ENCODE data around the gene TMEM72. TPM values are rescaled to one million over a fixed set of nuclear protein-coding genes. Genes with fewer than 3 reads are reported as not detected.

The TMEM72 gene
- total RNA-seq, 1 donor from 2014 or later, result not detected

- DNase-seq (ENCODE audit: low spot score), result no peak
- TF ChIP-seq, protein P1, sequence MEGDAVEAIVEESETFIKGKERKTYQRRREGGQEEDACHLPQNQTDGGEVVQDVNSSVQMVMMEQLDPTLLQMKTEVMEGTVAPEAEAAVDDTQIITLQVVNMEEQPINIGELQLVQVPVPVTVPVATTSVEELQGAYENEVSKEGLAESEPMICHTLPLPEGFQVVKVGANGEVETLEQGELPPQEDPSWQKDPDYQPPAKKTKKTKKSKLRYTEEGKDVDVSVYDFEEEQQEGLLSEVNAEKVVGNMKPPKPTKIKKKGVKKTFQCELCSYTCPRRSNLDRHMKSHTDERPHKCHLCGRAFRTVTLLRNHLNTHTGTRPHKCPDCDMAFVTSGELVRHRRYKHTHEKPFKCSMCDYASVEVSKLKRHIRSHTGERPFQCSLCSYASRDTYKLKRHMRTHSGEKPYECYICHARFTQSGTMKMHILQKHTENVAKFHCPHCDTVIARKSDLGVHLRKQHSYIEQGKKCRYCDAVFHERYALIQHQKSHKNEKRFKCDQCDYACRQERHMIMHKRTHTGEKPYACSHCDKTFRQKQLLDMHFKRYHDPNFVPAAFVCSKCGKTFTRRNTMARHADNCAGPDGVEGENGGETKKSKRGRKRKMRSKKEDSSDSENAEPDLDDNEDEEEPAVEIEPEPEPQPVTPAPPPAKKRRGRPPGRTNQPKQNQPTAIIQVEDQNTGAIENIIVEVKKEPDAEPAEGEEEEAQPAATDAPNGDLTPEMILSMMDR (IDR thresholded peaks at IDR 0.05), result no peak
- Mint-ChIP-seq H3K4me3 (ENCODE audit: unreplicated experiment) (no peak overlapping the region), H3K4me1 (ENCODE audit: low read depth) (no peaks in the 10 kb centered on the region), H3K36me3 (ENCODE audit: low read depth) (no peaks in the 10 kb centered on the region), H3K27ac (ENCODE audit: unreplicated experiment) (no peak overlapping the region), H3K9me3 (ENCODE audit: low read depth) (no peaks in the 10 kb centered on the region), H3K27me3 (ENCODE audit: low read depth) (peaks cover 9% of the 10 kb centered on the region)
Observed at GRCh38 chr10:44895280-44895679, 15.9 kb upstream of the TMEM72 start.

DNA sequence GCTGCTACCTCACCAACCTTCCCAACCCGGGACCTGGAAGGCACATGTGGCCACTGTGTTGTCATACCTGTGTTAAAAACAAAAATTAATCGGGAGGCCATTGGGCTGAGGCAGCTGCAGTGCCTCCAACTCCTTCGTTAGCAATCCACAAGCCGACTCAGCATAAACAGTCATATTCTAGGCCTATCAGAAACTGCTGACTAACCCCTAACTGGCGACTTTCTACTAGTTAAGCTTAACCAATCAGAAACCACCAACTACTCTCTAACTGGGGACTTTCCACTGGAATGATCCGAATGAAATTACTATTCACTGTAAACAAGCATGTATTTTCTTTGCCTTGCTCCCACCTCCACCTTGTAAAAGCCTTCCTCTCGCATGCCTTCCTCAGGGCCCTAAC is 14.1 kb upstream of the TMEM72 start:
- no peaks in the 10 kb centered on the region for H3K9me3 Mint-ChIP-seq (ENCODE audit: low read depth)
- no peak overlapping the region for H3K4me3 Mint-ChIP-seq (ENCODE audit: unreplicated experiment)
- peaks cover 7% of the 10 kb centered on the region for H3K27me3 Mint-ChIP-seq (ENCODE audit: low read depth)
- TF ChIP-seq, protein P1 (IDR thresholded peaks at IDR 0.05), result no peak
- H3K36me3 Mint-ChIP-seq (ENCODE audit: low read depth), result no peaks in the 10 kb centered on the region
- DNase-seq (ENCODE audit: low spot score), result no peak
- H3K4me1 Mint-ChIP-seq (ENCODE audit: low read depth), result no peaks in the 10 kb centered on the region
- H3K27ac Mint-ChIP-seq (ENCODE audit: unreplicated experiment), result no peak overlapping the region

- DNase-seq (ENCODE audit: low spot score), result no peak
- no peaks in the 10 kb centered on the region for H3K4me1 Mint-ChIP-seq (ENCODE audit: low read depth)
- no peak overlapping the region for H3K27ac Mint-ChIP-seq (ENCODE audit: unreplicated experiment)
- H3K36me3 Mint-ChIP-seq (ENCODE audit: low read depth), result no peaks in the 10 kb centered on the region
- TF ChIP-seq, protein P1 (IDR thresholded peaks at IDR 0.05), result no peak
- no peak overlapping the region for H3K4me3 Mint-ChIP-seq (ENCODE audit: unreplicated experiment)
- H3K9me3 Mint-ChIP-seq (ENCODE audit: low read depth), result no peaks in the 10 kb centered on the region
- no peaks in the 10 kb centered on the region for H3K27me3 Mint-ChIP-seq (ENCODE audit: low read depth)
Observed at GRCh38 chr10:44898665-44899064, 12.5 kb upstream of the TMEM72 start.

DNA sequence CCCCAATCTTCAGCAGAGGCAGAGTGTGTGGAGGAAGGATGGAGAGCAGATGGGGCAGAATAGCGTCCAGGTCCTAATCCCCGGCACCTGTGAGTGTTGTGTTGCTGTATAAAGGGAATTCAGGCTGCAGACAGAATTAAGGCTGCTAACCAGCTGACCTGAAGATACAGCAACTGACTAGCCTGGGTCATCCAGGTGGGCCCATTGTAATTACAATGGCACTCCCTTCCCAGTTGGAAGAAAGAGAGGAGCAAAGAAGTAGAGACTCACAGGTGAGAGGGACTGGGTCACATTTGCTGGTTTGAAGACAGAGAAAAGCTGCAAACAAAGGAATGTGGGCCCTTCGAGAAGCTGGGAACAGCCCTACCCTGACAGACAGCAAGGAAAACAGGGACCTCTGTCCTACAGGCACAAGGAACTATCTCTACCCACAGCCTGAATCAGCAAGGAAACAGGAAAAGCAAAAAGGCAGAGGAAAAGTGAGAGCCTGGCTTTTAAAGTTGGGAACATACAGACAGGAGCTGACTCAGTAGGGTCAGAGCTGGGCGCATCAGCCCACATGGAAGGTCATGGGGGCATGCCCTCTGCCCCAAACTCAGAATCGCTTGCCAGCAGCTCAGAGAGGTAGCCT is 11.6 kb upstream of the TMEM72 start:
- Mint-ChIP-seq H3K27me3 (ENCODE audit: low read depth) (no peaks in the 10 kb centered on the region), H3K4me3 (ENCODE audit: unreplicated experiment) (no peak overlapping the region), H3K4me1 (ENCODE audit: low read depth) (no peaks in the 10 kb centered on the region), H3K27ac (ENCODE audit: unreplicated experiment) (no peak overlapping the region), H3K9me3 (ENCODE audit: low read depth) (no peaks in the 10 kb centered on the region), H3K36me3 (ENCODE audit: low read depth) (no peaks in the 10 kb centered on the region)
- no peak for DNase-seq (ENCODE audit: low spot score)
- TF ChIP-seq, protein P1 (IDR thresholded peaks at IDR 0.05), result no peak

- TF ChIP-seq, protein P1 (IDR thresholded peaks at IDR 0.05), result no peak
- no peaks in the 10 kb centered on the region for H3K36me3 Mint-ChIP-seq (ENCODE audit: low read depth)
- no peak overlapping the region for H3K27ac Mint-ChIP-seq (ENCODE audit: unreplicated experiment)
- H3K9me3 Mint-ChIP-seq (ENCODE audit: low read depth), result no peaks in the 10 kb centered on the region
- H3K4me1 Mint-ChIP-seq (ENCODE audit: low read depth), result peaks cover 5% of the 10 kb centered on the region
- H3K4me3 Mint-ChIP-seq (ENCODE audit: unreplicated experiment), result no peak overlapping the region
- H3K27me3 Mint-ChIP-seq (ENCODE audit: low read depth), result no peaks in the 10 kb centered on the region
- DNase-seq (ENCODE audit: low spot score), result no peak
Observed at GRCh38 chr10:44902941-44903545, 8.1 kb upstream of the TMEM72 start.
